Measurements from ENCODE around the gene ARHGDIG.

The ARHGDIG gene

DNA sequence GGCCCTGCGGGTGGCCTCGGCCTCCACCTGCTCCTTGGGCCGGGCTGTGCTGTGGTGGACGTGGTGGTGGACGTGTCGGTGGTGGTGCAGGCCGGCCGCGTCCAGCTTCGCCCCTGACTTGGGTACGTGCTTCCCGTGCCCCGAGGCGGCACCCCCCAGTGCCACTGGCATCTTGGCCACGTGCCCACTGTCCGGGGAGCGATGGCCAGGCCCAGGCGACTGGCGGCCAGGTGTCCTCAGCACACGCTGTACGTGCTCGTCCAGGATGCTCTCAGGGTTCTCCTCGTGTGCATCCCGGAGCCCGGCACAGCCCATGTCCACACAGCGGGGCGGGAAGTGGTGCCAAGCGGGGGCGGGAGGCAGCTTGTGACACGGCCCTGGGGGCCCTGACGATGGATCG lies 17.4 kb downstream of the ARHGDIG start:
- no peak for DNase-seq (ENCODE audit: low read depth)

DNA sequence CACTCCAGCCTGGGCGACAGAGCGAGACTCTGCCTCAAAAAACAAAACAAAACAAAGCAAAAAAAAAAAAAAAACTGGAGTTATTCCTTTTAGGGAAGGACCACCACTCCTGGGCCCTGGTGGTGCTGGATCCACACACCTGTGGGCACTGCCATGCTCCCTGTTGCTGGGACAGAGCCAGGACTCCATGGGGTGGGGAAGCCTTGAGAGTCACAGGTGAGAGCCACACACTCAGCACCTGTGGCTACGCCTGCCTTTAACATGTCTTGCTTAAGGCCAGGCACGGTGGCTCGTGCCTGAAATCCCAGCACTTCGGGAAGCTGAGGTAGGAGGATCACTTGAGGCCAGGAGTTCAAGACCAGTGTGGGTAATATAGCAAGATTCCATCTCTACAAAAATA lies 20.8 kb downstream of the ARHGDIG start:
- no peak for DNase-seq (ENCODE audit: low read depth)

DNA sequence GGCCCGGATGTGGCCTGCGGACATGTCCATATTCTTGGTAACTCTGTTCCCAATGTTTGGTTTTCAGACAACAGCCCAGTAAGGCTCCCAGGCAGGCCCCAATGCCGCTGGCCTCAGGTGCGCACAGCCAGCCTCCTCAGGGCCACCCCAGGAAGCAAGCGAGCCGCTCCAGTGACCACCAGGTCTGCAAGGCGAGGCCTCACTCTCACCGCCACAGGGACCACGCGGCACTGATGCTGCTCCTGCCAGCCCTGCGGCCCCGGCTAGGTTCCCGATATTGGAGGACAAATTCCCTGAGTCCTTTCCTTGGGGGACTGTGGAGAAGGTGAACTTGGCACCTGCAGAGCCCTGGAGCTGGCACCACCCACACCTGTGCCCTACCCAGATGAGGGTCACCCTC lies 21.6 kb downstream of the ARHGDIG start:
- no peak for DNase-seq (ENCODE audit: low read depth)

DNA sequence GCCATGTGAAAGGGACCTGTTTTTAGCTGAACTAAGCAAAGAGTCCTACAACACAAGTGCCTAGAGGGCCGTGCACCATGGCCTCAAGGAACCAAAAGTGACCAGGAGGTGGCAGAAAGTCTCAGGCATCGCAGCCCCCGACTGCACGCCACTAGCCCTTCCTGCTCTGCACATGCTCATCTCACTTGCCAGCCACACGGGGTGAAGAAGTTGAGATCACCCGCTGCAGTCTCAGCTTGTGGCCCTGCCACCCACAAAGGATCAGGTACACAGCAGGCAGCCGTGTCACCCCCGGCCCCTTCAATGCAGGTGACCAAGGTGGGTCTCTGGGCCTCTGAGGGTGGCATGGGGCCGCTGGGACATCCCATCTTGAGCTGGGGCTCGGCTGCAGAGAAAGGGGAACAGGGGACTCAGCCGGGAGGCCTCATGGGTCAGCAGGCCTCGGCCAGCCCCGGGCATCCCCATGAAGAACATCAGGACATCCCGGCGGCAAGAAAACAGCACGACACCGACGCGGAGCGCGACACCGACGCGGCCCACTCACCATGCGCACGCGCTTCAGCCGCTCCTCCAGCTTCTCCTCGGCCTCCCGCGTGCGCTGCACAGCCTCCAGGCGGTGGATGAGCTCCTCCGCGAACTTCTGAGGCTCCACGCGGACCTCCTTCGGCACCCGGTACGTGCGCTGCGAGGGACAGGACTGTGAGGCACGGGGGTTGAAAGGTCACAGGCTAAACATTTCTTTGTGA lies 23.5 kb downstream of the ARHGDIG start:
- DNase-seq (ENCODE audit: low read depth): no peak

DNA sequence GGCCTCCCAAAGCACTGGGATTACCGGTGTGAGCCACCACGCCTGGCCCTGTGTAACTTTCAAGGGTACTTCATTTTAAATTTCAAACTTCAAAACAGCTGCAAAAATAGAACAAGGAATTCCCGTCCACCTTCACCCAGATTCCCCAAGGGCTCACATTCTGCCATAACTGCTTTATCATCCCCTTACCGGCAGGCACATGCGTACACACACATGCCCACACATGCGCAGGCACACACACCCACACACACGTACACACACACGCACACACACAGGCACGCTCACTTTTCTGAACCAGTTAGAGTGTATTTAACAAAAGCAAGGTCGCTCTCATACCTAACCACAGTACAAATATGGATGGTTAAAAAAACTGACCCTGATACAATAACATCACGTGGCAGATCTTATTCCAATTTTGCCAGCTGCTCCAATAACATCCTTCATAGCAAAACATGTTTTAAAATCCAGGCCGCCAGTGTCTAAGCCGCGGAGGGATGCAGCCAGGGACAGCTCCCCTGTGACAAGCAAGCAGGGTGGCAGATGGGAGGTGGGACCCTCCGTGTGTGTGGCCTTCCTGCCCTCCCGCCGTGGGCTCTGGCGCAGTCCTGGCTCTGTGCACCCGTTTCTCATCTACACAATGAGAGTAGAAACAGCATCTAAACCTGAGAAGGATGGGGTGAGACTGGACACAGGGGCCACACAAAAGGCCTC lies 25.7 kb downstream of the ARHGDIG start:
- no peak for DNase-seq (ENCODE audit: low read depth)

DNA sequence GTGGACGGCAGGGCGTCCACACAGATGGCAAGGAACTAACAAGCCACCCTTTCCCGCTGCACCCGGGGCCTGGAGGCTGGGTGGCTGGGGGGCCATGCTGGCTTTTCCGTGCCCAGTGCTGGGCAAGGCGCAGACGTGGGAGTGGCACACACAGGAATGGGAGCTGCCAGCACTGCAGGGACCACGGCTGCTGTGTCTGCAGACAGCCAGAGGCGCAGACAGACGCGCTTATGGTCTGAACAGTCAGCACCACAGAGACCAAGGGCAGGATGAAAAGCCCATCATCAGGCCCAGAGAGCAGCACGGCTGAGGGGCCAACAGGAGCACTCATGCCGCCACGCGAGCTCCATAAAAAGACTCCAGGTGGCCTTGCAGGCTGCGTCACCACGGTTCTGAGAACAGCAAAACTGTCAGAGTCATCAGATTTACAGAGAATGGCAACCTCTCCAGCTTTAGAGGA lies 26.6 kb downstream of the ARHGDIG start:
- no peak for DNase-seq (ENCODE audit: low read depth)

DNA sequence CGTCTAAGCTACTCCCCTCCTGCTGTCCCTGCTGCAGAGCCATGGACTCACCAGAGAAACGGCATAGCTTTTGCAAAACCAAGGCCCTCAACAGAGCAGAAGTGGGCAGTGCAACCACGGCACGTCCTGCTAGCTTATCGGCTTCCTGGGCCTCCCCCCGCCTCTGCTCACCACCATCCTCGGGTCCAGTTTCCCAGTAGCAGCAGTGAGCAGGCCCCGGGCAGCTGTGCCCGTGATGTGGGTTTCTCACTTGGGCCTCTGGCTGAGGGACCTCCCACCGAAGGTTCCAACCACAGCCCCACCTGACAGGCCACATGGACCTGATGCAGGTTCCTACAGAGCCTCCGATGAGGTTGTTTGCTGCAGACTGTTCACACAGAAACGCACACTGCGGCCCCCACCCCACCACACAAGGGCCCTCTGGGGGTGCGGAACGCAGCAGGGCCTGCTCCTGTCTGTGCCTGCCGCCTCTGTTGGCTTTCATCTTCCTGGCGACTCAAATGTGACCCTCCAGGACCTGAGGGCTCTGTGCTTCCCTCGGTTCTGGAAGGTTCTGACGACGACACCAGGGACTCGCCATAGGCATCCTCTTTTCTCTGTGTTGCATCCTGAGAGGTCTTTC lies 27.4 kb downstream of the ARHGDIG start:
- no peak for DNase-seq (ENCODE audit: low read depth)

DNA sequence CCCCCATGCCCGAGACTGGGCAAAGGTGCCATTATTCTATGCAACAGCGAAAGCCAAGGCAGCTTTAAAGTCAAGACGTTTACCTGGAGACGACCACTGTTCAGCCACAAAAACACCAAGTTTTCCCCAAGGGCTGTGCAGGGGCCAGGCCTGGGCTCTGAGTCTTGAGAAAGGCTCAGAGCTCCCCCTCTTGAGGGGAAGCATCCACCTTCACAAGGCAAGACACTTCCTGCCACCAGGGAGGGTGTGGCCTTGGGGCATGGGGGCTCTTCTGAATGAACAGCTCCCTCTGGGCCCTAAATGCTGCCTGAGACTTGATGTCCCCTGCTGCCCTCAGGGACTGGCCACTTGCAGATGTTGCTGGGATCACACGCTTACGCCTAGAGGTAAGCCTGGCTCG lies 29.1 kb downstream of the ARHGDIG start:
- no peak for DNase-seq (ENCODE audit: low read depth)

DNA sequence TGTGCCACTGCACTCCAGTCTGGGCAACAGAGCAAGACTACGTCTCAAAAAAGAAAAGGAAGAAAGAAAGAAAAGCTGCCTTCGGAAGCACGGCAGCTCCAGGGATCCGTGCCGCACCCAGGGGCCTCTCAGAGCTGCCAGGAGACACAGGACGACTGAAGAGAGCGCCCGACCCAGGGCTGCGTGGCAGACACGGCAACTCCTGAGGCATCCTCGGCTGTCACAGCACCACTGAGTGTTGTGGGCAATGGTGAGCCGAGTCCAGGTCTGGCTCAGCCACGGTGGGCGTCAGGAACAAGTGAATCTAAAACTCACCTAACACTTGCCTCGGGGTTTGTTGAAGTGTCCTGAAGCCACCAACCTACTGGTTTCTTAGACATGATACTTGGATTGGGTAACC lies 31.3 kb downstream of the ARHGDIG start:
- DNase-seq (ENCODE audit: low read depth): no peak

DNA sequence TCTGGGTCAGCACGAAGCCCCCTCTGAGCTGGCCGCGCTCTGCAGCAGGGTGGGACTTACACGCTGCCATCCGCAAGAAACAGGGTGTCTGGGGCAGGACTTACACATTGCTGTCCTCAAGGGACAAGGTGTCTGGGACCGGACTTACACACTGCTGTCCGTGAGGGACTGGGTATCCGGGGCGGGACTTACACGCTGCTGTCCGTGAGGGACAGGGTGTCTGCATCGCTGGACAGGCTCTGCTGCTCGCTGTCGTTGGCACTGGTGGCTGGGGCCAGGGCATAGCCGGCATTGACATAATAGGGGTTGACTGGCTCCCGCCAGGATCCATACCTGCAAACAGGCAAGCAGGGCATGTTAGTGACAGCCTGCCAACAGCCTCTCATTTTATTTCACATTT lies 34.0 kb downstream of the ARHGDIG start:
- no peak for DNase-seq (ENCODE audit: low read depth)

DNA sequence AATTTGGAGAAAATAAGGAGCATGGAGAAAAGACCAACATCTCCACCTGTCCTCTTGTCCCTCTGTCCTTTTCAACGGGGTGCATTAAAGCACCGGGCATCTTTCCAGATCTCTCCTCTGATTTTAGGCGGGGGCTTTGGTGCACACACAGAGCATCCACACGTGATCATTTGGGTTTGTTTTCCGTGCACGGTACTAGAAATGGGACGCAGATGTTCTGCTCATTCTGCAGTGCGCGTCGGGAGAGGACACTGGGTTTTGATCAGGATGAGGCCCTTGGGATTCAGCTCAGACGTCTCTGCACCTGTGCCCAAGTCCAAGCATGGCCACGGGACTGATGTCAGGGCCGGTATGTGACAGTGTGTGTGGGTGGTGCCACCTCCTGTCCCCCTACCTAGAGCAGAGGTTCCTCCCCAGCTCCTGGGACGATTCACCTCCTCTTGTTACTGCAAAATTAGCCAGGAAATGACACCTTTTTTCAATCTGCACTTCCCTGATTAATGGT lies 34.5 kb downstream of the ARHGDIG start:
- no peak for DNase-seq (ENCODE audit: low read depth)

DNA sequence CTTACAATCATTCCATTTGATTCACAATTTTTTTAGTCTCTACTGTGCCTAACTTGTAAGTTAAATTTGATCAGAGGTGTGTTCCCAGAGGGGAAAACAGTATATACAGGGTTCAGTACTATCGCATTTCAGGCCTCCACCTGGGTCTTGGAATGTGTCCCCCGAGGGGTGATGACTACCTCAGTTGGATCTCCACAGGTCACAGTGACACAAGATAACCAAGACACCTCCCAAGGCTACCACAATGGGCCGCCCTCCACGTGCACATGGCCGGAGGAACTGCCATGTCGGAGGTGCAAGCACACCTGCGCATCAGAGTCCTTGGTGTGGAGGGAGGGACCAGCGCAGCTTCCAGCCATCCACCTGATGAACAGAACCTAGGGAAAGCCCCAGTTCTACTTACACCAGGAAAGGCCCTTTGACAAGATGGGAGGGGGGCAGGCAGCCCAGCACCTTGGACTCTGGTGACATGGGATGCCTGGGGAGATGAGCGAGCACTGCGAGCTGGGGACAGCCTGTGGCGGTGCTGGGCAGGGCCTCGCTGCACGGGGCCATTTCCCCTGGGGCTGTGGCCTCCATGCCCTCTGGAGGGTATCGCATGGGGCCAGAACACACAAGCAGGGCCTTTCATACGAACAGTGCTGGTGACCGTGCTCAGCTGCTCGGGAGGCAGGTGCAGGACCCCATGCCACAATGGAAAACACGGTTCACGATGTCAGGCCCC lies 36.5 kb downstream of the ARHGDIG start:
- no peak for DNase-seq (ENCODE audit: low read depth)

DNA sequence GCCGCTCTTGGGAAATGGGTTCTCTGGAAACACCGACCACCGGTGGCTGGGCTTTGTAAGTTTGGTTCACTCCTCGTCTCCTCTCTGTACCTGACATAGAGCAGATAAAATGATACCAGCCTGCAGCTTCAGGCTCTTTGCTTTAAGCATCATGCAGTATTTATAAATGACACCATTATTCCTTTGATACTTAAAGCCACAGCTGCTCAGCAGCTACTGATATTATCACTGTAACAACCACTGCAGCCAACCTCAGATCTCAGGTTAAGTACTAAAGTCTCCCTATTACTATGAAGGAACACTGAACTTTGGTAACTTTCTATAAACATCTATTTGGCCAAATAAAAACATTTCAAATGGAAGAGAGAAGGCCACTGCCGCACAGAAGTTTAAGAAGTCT lies 37.2 kb downstream of the ARHGDIG start:
- no peak for DNase-seq (ENCODE audit: low read depth)

DNA sequence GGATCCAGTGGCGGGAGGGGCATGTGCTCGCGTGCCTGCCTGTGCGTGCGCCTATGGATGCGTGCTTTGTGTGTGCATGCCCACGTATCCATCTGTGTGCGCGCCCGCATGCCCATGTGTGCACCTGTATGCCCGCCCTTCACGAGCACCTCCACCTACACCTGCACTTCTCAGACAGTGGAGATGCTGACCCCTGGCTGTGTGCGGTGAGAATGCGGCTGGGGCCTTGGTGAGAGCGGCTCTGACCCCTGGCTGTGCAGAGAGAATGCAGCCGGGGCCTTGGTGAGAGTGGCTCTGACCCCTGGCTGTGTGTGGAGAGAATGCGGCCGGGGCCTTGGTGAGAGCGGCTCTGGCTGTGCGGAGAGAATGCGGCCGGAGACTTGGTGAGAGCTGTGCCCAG lies 38.2 kb downstream of the ARHGDIG start:
- no peak for DNase-seq (ENCODE audit: low read depth)

DNA sequence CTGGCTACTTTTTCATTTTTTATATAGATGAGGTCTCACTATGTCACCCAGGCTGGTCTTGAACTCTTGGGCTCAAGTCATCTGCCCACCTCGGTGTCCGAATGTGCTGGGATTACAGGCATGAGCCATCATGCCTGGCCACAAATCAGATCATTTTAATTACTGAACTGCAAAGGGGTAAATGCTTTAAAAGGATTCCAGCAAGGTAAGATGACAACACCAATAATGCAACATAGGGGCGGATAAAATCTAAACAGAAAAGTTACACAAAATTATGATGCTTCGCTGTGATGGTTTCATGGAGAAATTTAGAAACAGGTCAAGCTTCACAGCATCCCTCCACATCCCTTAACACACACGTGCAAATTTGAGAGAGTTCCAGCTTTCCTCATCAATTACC lies 39.8 kb downstream of the ARHGDIG start:
- DNase-seq (ENCODE audit: low read depth): no peak

DNA sequence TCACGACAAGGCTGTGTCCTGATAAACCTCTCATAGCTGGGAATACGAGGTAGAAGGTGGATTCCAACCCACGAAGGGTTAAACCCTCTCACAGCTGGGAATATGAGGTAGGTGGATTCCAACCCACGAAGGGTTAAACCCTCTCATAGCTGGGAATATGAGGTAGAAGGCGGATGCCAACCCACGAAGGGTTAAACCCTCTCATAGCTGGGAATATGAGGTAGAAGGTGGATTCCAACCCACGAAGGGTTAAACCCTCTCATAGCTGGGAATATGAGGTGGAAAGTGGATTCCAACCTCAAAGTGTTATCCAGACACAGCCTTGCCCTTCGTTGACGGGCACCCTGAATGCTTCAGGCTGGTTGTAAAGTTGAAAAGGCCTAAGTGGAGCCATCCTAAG lies 41.1 kb downstream of the ARHGDIG start:
- no peak for DNase-seq (ENCODE audit: low read depth)

DNA sequence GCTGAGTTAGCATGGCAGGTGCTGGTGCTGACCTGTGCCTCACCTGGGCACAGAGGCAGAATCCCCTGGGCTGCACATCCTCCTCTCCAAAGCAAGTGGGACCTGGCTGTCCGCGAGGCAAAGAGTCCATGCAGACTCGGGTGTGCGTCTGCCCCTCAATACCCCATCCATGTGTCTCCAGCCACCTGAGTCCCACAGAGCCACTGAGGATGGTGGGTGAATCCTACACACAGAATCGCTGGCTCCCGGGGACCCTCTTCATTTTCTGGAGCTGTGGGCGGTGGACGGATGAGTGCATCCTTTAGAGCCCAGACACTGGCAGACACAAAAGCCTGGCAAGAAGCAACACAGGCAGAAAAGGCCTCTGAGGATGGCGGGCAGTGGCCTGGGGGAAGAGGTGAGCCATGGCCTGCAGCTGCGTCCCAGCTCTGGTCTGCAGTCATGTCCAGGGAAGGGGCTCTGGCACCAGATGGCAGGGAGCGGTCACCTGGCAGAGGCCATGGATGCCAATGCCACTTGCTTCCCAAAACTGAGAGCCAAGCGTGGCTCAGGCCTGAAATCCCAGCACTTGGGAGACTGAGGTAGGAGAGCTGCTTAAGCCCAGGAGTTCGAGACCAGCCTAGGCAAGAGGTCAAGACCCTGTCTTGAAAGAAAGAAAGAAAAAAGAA lies 42.2 kb downstream of the ARHGDIG start:
- no peak for DNase-seq (ENCODE audit: low read depth)

DNA sequence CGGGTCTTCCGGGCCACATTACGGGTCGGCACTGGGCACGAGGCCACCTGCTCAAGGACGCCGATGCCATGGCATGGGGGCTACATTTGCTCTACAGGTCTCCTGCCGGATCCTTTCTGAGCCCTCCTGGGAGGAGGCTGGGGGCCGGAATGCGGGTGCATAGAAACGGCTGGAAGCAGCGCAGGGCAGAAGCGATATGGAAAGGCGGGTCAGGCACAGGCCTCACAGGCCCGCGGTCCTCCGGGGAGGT lies 43.7 kb downstream of the ARHGDIG start:
- DNase-seq (ENCODE audit: low read depth): no peak

DNA sequence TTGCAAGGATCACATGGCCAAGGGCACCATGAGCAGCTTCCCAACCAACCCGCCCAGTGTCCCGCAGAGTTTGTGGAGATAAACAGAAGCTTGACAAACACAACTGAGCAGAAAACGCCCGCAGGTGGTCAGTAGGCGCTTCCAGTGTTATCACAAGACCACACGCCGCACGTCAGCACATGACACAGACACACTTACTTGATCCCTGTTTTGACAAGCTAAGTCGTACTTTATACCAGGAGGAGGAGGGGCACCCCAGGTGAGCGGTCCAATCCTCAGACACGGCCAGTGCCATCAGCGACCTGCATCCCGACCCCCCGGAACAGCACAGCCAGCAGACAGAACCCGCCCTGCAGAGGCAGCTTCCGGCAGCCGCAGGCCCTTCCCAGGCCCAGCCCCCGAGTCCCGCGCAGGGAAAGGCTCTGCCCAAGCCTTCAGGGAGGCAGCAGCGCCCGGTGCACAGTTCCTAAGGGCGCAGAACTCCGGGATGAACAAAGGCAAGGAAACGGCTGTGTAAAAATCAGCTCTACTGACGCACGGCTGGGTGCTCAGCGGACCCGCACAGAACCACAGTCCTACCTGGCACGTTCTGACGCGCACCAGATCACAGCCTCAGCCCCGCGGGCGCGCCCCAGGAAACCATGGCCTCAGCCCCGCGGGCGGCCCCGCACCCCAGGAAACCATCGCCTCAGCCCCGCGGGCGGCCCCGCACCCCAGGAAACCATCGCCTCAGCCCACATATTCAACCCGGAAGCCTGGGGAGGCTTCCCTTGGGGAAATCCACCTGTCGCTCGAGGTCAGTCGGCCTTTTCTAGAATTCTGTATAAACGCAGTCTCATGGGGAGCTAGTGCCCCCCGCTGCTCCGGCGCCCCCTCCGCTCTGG lies 44.3 kb downstream of the ARHGDIG start:
- DNase-seq (ENCODE audit: low read depth): no peak

DNA sequence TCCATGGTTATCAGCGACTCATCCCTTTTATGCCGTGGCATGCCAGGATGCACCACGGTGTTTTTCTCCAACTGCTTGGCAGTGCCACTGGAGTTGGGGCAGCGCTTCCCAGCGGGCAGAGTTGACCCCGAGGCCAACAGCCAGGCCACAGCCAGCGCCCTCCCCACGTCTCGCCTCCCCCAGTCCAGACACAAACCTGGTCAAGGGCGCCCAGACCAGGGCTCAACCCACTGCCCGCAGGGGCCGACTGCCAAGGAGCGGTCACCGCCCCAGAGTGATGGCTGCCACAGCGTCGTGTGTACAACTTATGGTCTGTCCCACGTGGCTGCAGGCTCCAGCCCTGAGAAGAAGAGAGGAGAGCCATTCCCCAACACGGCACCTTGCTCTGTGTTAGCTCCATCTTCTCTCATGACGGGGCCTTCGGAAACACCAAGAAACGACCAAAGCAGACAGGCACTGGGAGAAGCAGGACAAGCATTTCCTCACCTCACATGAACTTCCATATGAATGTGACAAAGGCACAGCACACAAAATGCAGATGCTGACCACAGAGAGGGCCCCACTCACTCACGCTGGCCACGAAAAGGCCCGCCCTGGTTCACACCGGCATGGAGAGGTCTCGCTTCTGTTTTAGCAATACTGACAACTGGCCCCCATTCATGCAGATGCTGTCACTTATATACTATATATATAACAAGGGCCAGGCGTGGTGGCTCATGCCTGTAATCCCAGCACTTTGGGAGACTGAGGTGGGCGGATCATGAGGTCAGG lies 45.2 kb downstream of the ARHGDIG start:
- DNase-seq (ENCODE audit: low read depth): no peak

Measured in non-pigmented ciliary epithelial cell (primary cell).